ENCODE measurements around the gene CNTNAP2.

GRCh38 chr7:146492017-146492416 is 375.4 kb downstream of the CNTNAP2 start:
- TF ChIP-seq CTCF (IDR thresholded peaks at IDR 0.05; ENCODE audit: insufficient read depth, low read length, poor library complexity, severe bottlenecking), result no peak
- no peak for TF ChIP-seq EZH2phosphoT487 (conservative IDR thresholded peaks at IDR 0.05; ENCODE audit: low read length)
